ENCODE results near the gene TUBB1.
A peak's percentile ranks its signal among the peaks of the same experiment; 100 is the strongest.

GRCh38 chr20:59042796-59043631 lies 23.8 kb downstream of the TUBB1 start:
- TF ChIP-seq CTCF (IDR thresholded peaks at IDR 0.05; ENCODE audit: low read depth, low read length), result no peak
- TF ChIP-seq POLR2A (IDR thresholded peaks at IDR 0.05; ENCODE audit: extremely low read depth, insufficient read length), result peak; percentile 8
- no peak for TF ChIP-seq MYC (IDR thresholded peaks at IDR 0.05; ENCODE audit: low read depth, low read length)

Data from NB4 (cell line).